Neural crest cell (in vitro differentiated cells): ENCODE measurements around the gene HDLBP. TPM values are rescaled to one million over a fixed set of nuclear protein-coding genes. Genes with fewer than 3 reads are reported as not detected.

Source experiments
- DNase-seq: peaks from one replicate; pipeline ENCODE4 v3.0.0; 2021; ENCODE audit warnings: low read depth, mixed read lengths, low spot score
- H3K27ac Mint-ChIP-seq: one replicate; pipeline ENCODE4 v1.8.0; 2021; ENCODE audit warnings: mild to moderate bottlenecking, mixed read lengths; ENCODE audit not compliant: unreplicated experiment
- H3K27me3 Mint-ChIP-seq: 2 replicates; pipeline ENCODE4 v1.8.0; 2021; ENCODE audit warnings: low read depth, mild to moderate bottlenecking, mixed read lengths
- H3K36me3 Mint-ChIP-seq: 2 replicates; pipeline ENCODE4 v1.8.0; 2021; ENCODE audit warnings: low read depth, mild to moderate bottlenecking, mixed read lengths
- H3K4me1 Mint-ChIP-seq: 2 replicates; pipeline ENCODE4 v1.8.0; 2021; ENCODE audit warnings: mixed read lengths
- H3K4me3 Mint-ChIP-seq: one replicate; pipeline ENCODE4 v1.8.0; 2021; ENCODE audit warnings: mild to moderate bottlenecking, mixed read lengths
- H3K9me3 Mint-ChIP-seq: 2 replicates; pipeline ENCODE4 v1.8.0; 2021; ENCODE audit warnings: mixed read lengths
- CTCF ChIP-seq: fragments of 200-600 bp; sonication (generic); conservative IDR thresholded peaks from 2 replicates; pipeline ENCODE4 v1.5.0; 2021; ENCODE audit warnings: antibody characterized with exemption, mild to moderate bottlenecking
- total RNA-seq: library from RNA; stranded (reverse); gene quantifications from 2 replicates; pipeline ENCODE4 v1.2.1, GENCODE V29; 2021

Gene HDLBP
- total RNA-seq, 1 donor from 2014 or later = 333 TPM

- H3K4me1 Mint-ChIP-seq = no peaks in the 10 kb centered on the region
- H3K36me3 Mint-ChIP-seq = no peaks in the 10 kb centered on the region
- H3K27me3 Mint-ChIP-seq = peaks cover 2% of the 10 kb centered on the region
- no peak overlapping the region for H3K4me3 Mint-ChIP-seq
- no peak for DNase-seq
- H3K27ac Mint-ChIP-seq = no peak overlapping the region
- no peak for TF ChIP-seq CTCF
- H3K9me3 Mint-ChIP-seq = no peaks in the 10 kb centered on the region
These were observed 106.2 kb downstream of the HDLBP start for GRCh38 chr2:241209271-241209670.

- TF ChIP-seq CTCF = no peak
- no peaks in the 10 kb centered on the region for H3K9me3 Mint-ChIP-seq
- H3K36me3 Mint-ChIP-seq = no peaks in the 10 kb centered on the region
- H3K4me3 Mint-ChIP-seq = no peak overlapping the region
- no peak for DNase-seq
- H3K4me1 Mint-ChIP-seq = no peaks in the 10 kb centered on the region
- peak overlapping the region; percentile 62 for H3K27ac Mint-ChIP-seq
- peaks cover 2% of the 10 kb centered on the region for H3K27me3 Mint-ChIP-seq
These were observed 107.4 kb downstream of the HDLBP start for GRCh38 chr2:241208058-241208457.

- Mint-ChIP-seq H3K27me3 (peaks cover under 1% of the 10 kb centered on the region), H3K4me3 (no peak overlapping the region), H3K9me3 (no peaks in the 10 kb centered on the region), H3K36me3 (no peaks in the 10 kb centered on the region), H3K4me1 (no peaks in the 10 kb centered on the region), H3K27ac (no peak overlapping the region)
- TF ChIP-seq CTCF = no peak
- DNase-seq = no peak
These were observed 107.8 kb downstream of the HDLBP start for GRCh38 chr2:241207641-241208040.

GRCh38 chr2:241207151-241207550, 108.3 kb downstream of the HDLBP start:
- no peak for DNase-seq
- no peak for TF ChIP-seq CTCF
- no peaks in the 10 kb centered on the region for H3K36me3 Mint-ChIP-seq
- no peak overlapping the region for H3K4me3 Mint-ChIP-seq
- H3K4me1 Mint-ChIP-seq = no peaks in the 10 kb centered on the region
- no peaks in the 10 kb centered on the region for H3K9me3 Mint-ChIP-seq
- H3K27me3 Mint-ChIP-seq = no peaks in the 10 kb centered on the region
- no peak overlapping the region for H3K27ac Mint-ChIP-seq

- H3K4me1 Mint-ChIP-seq = no peaks in the 10 kb centered on the region
These were observed 110.4 kb downstream of the HDLBP start for GRCh38 chr2:241205086-241205485.

More at GRCh38 chr2:241205086-241205485, 110.4 kb downstream of the HDLBP start:
- Mint-ChIP-seq H3K27me3 (no peaks in the 10 kb centered on the region), H3K9me3 (no peaks in the 10 kb centered on the region), H3K27ac (no peak overlapping the region), H3K4me3 (no peak overlapping the region), H3K36me3 (no peaks in the 10 kb centered on the region)
- no peak for DNase-seq
- TF ChIP-seq CTCF = no peak
